Osteocyte (in vitro differentiated cells): ENCODE data around the gene CDH6. TPM values are rescaled to one million over a fixed set of nuclear protein-coding genes. Genes with fewer than 3 reads are reported as not detected.
A peak's percentile ranks its signal among the peaks of the same experiment; 100 is the strongest.

Source experiments
- DNase-seq: peaks from one replicate; pipeline ENCODE4 v3.0.0; 2021; ENCODE audit warnings: mixed read lengths; ENCODE audit not compliant: unreplicated experiment; ENCODE audit errors: extremely low spot score
- H3K27ac Mint-ChIP-seq: one replicate; pipeline ENCODE4 v1.8.0; 2021; ENCODE audit warnings: mild to moderate bottlenecking, mixed read lengths; ENCODE audit not compliant: unreplicated experiment
- H3K27me3 Mint-ChIP-seq: one replicate; pipeline ENCODE4 v1.8.0; 2021; ENCODE audit warnings: mixed read lengths; ENCODE audit not compliant: unreplicated experiment
- H3K36me3 Mint-ChIP-seq: one replicate; pipeline ENCODE4 v1.8.0; 2021; ENCODE audit warnings: mixed read lengths; ENCODE audit not compliant: unreplicated experiment
- H3K4me1 Mint-ChIP-seq: one replicate; pipeline ENCODE4 v1.8.0; 2021; ENCODE audit warnings: mixed read lengths; ENCODE audit not compliant: unreplicated experiment
- H3K4me3 Mint-ChIP-seq: one replicate; pipeline ENCODE4 v1.8.0; 2021; ENCODE audit warnings: mild to moderate bottlenecking, moderate library complexity, mixed read lengths; ENCODE audit not compliant: unreplicated experiment
- H3K9me3 Mint-ChIP-seq: one replicate; pipeline ENCODE4 v1.8.0; 2021; ENCODE audit warnings: mixed read lengths; ENCODE audit not compliant: unreplicated experiment
- total RNA-seq: library from RNA; stranded (reverse); gene quantifications from 2 replicates; pipeline ENCODE4 v1.2.1, GENCODE V29; 2021
- TF ChIP-seq, protein P1 (sequence below): fragments of 200-600 bp; sonication (generic); IDR thresholded peaks from 2 replicates; pipeline ENCODE4 v1.5.0; 2021; ENCODE audit warnings: antibody characterized with exemption, mild to moderate bottlenecking, moderate library complexity

Gene CDH6
- total RNA-seq, 1 donor from 2014 or later, result 792 TPM

GRCh38 chr5:31268686-31269085 lies 75.2 kb downstream of the CDH6 start:
- Mint-ChIP-seq H3K4me1 (peaks cover 35% of the 10 kb centered on the region), H3K36me3 (peaks cover 51% of the 10 kb centered on the region), H3K4me3 (no peak overlapping the region), H3K27me3 (no peaks in the 10 kb centered on the region), H3K9me3 (no peaks in the 10 kb centered on the region), H3K27ac (peak overlapping the region; percentile 52)
- TF ChIP-seq, protein P1, sequence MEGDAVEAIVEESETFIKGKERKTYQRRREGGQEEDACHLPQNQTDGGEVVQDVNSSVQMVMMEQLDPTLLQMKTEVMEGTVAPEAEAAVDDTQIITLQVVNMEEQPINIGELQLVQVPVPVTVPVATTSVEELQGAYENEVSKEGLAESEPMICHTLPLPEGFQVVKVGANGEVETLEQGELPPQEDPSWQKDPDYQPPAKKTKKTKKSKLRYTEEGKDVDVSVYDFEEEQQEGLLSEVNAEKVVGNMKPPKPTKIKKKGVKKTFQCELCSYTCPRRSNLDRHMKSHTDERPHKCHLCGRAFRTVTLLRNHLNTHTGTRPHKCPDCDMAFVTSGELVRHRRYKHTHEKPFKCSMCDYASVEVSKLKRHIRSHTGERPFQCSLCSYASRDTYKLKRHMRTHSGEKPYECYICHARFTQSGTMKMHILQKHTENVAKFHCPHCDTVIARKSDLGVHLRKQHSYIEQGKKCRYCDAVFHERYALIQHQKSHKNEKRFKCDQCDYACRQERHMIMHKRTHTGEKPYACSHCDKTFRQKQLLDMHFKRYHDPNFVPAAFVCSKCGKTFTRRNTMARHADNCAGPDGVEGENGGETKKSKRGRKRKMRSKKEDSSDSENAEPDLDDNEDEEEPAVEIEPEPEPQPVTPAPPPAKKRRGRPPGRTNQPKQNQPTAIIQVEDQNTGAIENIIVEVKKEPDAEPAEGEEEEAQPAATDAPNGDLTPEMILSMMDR, result no peak
- no peak for DNase-seq

- TF ChIP-seq, protein P1, result no peak
- Mint-ChIP-seq H3K4me3 (no peak overlapping the region), H3K9me3 (no peaks in the 10 kb centered on the region), H3K4me1 (peaks cover 41% of the 10 kb centered on the region), H3K36me3 (peaks cover 56% of the 10 kb centered on the region), H3K27ac (no peak overlapping the region), H3K27me3 (no peaks in the 10 kb centered on the region)
- DNase-seq, result no peak
These were observed 75.8 kb downstream of the CDH6 start for GRCh38 chr5:31269259-31269658.

DNA sequence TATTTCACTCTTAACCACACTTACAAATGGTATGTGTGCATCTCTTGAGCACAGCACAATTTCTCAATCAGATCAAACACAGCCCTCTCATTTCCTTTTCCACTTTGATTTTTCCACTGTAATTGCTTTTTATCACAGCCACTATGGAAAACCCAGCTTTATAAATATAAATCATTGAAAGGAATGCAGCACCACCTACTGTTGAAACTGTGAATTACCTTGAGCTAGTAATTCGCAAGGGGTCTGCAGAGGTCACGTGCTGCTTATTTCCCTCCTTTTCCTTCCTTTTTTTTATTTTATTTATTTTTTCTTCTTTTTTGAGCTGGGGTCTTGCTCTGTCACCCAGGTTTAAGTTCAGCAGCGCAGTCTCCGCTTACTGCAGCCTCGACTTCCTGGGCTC lies 76.9 kb downstream of the CDH6 start:
- H3K4me3 Mint-ChIP-seq, result no peak overlapping the region

DNA sequence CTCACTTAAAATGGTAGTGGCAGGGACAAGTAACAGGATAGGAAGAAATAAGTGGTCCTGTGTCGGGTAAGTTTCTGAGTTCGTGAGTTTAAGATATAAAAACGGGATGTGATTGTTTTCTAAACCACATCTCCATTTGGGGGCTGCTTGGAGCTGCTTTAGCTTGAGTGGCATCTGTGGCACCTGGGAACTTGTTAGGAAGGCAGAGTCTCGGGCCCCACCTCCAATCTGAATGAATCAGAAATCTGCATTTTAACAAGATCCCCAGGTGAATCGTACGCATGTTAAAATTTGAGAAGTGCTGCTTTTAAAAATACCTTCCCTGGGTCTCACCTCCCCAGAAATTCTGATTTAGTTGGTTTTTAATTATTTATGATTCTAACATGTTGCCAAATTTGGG lies 78.1 kb downstream of the CDH6 start:
- H3K36me3 Mint-ChIP-seq, result peaks cover 73% of the 10 kb centered on the region
- TF ChIP-seq, protein P1, result no peak
- peak overlapping the region; percentile 60 for H3K27ac Mint-ChIP-seq
- DNase-seq, result no peak
- no peak overlapping the region for H3K4me3 Mint-ChIP-seq
- no peaks in the 10 kb centered on the region for H3K27me3 Mint-ChIP-seq
- peaks cover 52% of the 10 kb centered on the region for H3K4me1 Mint-ChIP-seq
- no peaks in the 10 kb centered on the region for H3K9me3 Mint-ChIP-seq

More for the DNA sequence above, 76.9 kb downstream of the CDH6 start:
- peaks cover 50% of the 10 kb centered on the region for H3K4me1 Mint-ChIP-seq
- peak overlapping the region; percentile 31 for H3K27ac Mint-ChIP-seq
- TF ChIP-seq, protein P1, result peak; percentile 64
- H3K36me3 Mint-ChIP-seq, result peaks cover 64% of the 10 kb centered on the region
- H3K9me3 Mint-ChIP-seq, result no peaks in the 10 kb centered on the region
- DNase-seq, result no peak
- no peaks in the 10 kb centered on the region for H3K27me3 Mint-ChIP-seq

GRCh38 chr5:31273161-31273560 lies 79.7 kb downstream of the CDH6 start:
- Mint-ChIP-seq H3K27me3 (no peaks in the 10 kb centered on the region), H3K4me3 (no peak overlapping the region), H3K4me1 (peaks cover 43% of the 10 kb centered on the region), H3K27ac (peak overlapping the region; percentile 79), H3K9me3 (no peaks in the 10 kb centered on the region), H3K36me3 (peaks cover 73% of the 10 kb centered on the region)
- DNase-seq, result no peak
- TF ChIP-seq, protein P1, result no peak
